Hematopoietic multipotent progenitor cell treated with erythropoietin and hydrocortisone succinate and interleukin-3 and kit ligand, for 4 days (in vitro differentiated cells): ENCODE measurements around the gene EFTUD2.

ENCODE experiments used
- DNase-seq: peaks from one replicate; pipeline ENCODE4 v3.0.0-alpha.2; 2015

EFTUD2 gene

GRCh38 chr17:44887016-44887415 lies 12.2 kb downstream of the EFTUD2 start:
- no peak for DNase-seq

DNA sequence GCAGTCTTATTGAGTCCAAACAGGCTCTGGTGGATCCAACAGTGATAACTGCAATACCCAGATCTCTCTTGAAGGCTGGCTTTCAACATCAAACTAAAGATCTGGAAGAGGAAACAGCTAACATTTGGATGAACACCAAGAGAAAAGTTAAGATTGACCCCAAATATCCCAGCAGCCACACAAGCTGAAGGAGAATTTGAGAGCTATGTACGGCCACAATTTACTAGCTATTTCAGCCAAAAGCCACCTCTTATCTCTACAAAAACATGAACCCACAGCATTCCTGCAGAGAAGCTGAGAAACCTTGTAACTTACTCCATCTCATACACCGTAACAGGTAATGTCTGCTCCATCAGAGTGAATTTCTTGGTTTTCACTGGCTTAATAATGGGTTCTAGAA lies 14.3 kb downstream of the EFTUD2 start:
- DNase-seq = no peak

DNA sequence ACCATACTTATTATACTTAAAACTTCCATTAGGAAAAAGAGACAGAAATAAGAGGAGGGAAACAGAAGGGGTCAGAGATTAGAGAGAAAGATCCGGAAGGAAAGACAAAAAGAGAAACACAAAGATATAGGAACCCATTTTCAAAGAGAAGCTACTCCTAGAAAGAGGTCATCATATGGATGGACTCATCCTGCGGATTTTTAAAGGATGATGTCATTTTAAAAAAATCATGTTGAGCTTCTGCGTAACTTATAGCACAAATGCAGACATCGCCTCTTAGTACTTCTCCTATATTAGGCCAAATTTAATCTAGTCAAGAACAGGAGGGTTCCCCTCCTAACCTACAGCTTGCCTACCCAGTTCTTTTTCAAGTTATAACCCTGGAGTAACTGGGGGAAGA lies 18.1 kb downstream of the EFTUD2 start:
- no peak for DNase-seq

GRCh38 chr17:44880062-44880461 lies 19.2 kb downstream of the EFTUD2 start:
- no peak for DNase-seq

DNA sequence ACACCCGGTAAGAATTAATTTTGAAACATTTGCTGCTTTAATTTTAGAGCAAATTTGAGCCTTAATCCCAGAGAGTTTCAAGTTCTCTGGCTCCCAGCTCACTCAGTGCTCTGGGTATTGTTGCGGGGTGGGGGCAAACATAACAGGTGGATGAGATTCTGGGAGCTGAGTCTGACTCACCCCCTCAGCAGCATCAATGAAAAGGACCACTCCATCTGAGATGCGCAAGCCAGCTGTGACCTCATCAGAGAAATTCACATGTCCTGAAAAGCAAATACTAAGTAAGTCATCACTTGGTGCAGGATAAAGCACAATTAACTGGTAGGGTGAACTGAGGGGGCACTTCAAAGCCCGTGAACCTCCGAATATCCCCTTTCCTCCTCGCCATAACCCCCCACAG lies 19.9 kb downstream of the EFTUD2 start:
- no peak for DNase-seq

DNA sequence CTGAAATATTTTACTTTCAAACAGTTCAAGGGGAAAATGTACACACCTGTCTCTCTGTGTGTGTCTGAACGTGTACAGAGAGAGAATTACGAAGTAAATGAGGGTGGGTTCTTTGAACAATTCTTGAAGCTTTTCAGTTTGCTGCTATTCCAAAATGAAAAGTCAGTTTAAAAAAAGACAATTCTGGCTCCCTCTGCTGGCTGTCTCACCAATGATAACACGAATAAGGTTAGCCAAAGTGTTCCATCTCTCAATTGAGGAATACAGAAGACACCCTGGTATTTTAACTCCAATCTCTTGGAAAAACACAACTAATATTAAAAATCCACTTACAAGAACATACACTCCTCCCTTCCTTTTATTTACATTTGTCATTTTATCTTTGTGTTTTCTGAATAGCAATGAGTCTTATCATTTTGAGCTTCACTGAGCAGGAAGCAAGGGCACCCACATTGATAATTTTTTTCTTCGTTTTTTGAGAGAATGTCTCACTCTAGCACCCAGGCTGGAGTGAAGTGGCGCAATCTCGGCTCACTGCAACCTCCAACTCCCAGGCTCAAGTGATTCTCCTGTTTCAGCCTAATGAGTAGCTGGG lies 20.5 kb downstream of the EFTUD2 start:
- DNase-seq = peak; percentile 67

- DNase-seq = no peak
Observed at GRCh38 chr17:44877121-44877520, 22.1 kb downstream of the EFTUD2 start.

DNA sequence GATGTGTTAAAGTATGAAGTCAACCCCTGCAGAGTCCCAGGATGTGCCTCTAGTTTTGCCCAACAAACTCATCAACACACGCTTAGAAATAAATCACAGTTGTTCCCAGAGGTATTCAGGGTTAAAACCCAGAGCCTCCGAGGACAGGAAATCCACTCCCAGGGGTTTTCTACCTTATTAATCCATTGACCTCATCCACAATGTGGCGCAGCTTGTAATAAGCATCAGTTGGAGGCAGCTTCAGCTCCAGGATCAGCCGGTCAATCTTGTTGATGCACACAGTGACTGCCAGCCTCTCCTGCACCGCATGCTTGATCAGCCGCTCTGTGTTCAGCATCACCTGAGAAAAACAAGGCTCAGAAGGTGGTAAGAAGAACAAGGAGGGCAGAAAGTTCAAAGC lies 23.5 kb downstream of the EFTUD2 start:
- DNase-seq = no peak

DNA sequence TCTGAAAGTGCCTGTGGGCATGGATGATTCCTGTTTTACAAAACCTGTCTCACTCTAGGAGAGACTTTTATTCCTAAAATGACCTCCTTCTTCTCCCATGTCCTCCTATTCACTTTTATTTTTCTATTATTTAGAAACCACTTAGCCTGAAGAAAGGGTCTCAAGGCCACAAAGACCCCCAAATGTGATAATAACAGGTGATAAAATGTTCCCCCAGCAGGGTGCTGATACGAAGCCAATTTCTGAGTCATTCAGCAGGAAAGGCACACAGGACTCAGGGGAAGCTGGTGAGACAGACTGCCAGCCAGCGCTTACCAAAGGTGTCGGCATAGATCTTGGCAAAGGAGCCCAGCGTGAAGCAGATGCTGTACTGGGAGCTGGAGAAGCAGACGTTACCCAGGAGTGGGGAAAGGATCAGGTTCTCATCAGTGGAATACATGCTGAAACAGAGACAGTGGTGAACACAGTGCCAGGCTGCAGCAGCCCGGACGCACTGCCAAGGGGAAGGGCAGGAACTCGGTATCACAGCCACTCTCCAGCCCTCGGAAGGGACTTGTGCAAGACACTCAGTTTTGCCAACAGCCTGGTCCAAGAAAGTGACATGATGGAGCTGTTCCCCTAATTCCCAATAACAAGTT lies 27.0 kb downstream of the EFTUD2 start:
- no peak for DNase-seq

GRCh38 chr17:44871556-44871955 lies 27.7 kb downstream of the EFTUD2 start:
- DNase-seq = no peak

- DNase-seq = no peak
Observed at GRCh38 chr17:44867841-44868240, 31.4 kb downstream of the EFTUD2 start.

DNA sequence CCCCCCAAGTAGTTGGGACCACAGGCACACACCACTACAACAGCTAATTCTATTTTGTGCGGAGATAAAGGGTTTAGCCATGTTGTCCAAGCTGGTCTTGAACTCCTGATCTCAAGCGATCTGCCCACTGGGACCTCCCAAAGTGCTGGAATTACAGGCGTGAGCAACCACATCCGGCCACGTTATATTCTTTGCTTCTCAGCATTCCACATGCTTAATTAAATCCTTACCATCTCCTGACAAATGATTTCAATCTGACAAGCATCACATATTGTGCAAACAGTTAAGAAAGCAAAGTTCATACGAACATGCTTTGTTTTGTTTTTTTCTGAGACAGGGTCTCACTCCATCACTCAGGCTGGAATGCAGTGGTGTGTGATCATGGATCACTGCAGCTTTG lies 33.3 kb downstream of the EFTUD2 start:
- DNase-seq = no peak

DNA sequence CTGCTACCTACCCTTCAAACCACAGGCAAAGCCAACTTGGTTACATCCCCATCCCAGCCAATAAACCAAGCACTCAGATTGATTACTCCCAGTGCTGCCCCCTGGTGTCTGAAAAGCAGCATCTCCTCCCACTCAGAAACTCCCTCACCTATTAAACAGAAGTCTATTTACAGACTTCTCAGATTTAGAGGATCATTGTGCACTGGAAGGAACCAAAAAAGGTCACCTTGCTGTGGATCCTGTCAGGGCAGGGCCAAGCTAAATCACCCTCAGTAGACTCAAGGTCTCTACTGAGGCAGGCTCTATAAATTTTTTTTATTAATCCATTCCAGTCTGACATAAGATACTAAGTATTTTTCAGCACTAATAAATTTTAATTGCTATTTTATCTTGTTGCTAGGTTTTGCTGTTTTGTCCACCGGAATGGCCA lies 34.0 kb downstream of the EFTUD2 start:
- peak; percentile 87 for DNase-seq

- no peak for DNase-seq
Observed at GRCh38 chr17:44864831-44865230, 34.4 kb downstream of the EFTUD2 start.

- DNase-seq = no peak
Observed at GRCh38 chr17:44863061-44863918, 36.0 kb downstream of the EFTUD2 start.

DNA sequence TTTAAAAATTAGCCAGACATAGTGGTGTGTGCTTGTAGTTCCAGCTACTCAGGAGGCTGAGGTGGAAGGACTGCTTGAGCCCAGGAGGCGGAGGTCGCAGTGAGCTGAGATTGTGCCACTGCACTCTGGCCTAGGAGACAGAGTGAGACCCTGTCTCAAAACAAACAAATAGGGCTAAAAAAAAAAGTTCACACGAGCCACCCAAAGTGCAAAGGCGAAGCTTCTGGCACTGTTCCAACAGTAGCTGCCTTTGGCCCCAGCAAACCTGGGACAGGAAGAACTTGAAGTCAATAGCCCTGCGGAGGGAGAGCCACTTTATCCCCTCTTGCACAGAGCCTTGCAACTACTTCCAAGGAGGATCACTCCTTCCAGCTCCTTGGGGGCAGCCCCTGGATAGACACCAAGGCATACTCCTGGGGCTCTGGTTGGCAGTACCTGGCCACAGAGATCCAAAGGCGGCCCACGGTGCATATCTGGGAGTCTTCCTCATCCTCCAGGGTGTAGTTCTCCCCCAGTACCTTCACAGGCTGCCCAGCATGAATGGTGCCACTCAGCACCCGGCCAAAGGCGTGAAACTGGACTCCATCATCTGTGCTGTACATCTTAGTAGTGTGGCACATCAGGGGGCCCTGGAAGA lies 36.8 kb downstream of the EFTUD2 start:
- no peak for DNase-seq

- no peak for DNase-seq
Observed at GRCh38 chr17:44859701-44860100, 39.5 kb downstream of the EFTUD2 start.

GRCh38 chr17:44854192-44854591 lies 45.1 kb downstream of the EFTUD2 start:
- no peak for DNase-seq

- no peak for DNase-seq
Observed at GRCh38 chr17:44850612-44851011, 48.6 kb downstream of the EFTUD2 start.

GRCh38 chr17:44850025-44850424 lies 49.2 kb downstream of the EFTUD2 start:
- no peak for DNase-seq

DNA sequence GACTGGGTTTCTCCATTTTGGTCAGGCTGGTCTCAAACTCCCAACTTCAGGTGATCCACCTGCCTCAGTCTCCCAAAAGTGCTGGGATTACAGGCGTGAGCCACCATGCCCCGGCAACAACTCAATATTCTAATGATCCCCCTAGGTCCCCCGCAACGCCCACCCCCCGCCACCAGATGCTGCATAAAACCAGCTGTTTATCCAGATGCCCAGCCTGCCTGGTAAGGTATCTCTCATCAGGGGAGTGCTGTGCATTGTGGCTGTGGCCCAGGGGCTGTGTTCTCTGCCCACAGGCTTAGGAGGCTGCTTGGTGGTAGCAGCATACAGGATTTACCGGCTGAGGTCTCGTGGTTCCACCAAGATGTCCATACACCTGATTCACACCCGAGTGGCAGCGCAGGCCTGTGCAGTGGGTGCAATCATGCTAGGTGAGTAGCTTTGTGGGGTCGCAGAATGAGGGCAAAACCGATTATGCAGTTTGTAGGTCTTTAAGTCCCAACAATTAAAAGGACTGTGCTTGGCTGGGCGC lies 50.2 kb downstream of the EFTUD2 start:
- DNase-seq = no peak

DNA sequence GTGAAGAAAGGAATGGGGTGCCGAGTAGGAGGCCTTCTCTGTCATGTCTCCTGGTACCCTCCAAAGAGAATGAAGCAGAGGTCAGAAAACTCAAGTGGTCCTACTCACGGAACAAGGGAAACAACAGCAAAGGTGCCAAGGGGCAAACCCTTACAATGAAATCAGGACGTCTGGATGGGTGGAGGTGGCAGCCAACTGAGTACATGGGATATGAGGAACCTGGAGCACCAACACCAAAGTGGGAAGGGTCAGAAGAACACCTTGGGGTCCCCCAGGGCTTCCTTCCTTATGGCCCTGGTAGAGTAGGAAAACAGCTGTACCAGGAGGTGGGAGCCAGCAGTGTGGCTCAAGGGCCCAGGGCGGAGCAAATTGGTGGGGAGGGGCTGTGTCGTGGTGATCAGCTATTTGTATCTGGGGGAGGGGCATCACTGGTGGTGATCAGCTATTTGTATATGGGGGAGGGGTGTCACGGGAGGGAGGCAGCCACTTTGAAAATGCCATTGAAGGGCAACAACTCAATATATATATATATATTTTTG lies 50.9 kb downstream of the EFTUD2 start:
- no peak for DNase-seq

GRCh38 chr17:44847586-44847985 lies 51.7 kb downstream of the EFTUD2 start, which contains the start of gene HIGD1B:
Gene HIGD1B (plus strand): TSS chr17:44847883. CDS start chr17:44848153, 270 bp downstream.
- no peak for DNase-seq
